HEK293 (cell line): ENCODE data around the gene CEP55.

Source experiments
- CTCF ChIP-seq: fragments of 450-650 bp; formaldehyde crosslinking; IDR thresholded peaks from 2 replicates; pipeline ENCODE4 v1.5.1; 2016; ENCODE audit warnings: missing biosample characterization, missing genetic modification characterization
- ELK4 ChIP-seq: IDR thresholded peaks from 2 replicates; pipeline ENCODE4 v1.6.1; 2011; ENCODE audit warnings: mild to moderate bottlenecking, low read depth, low read length, borderline replicate concordance
- REST ChIP-seq: fragments of 450-650 bp; formaldehyde crosslinking; IDR thresholded peaks from 2 replicates; pipeline ENCODE4 v1.5.1; 2016; ENCODE audit warnings: missing biosample characterization, missing genetic modification characterization
- TCF7L2 ChIP-seq: IDR thresholded peaks from 2 replicates; pipeline ENCODE4 v1.6.1; 2011; ENCODE audit warnings: low read depth, mild to moderate bottlenecking, inconsistent platforms, low read length, moderate library complexity, borderline replicate concordance
- TRIM28 ChIP-seq: IDR thresholded peaks from 2 replicates; pipeline ENCODE4 v1.6.1; 2011; ENCODE audit warnings: low read length, control low read depth, borderline replicate concordance
- YY1 ChIP-seq: fragments of 450-650 bp; formaldehyde crosslinking; IDR thresholded peaks from 2 replicates; pipeline ENCODE4 v1.5.1; 2018; ENCODE audit warnings: missing biosample characterization, missing genetic modification characterization
- ZFP41 ChIP-seq: fragments of 450-650 bp; formaldehyde crosslinking; IDR thresholded peaks from 2 replicates; pipeline ENCODE4 v1.5.1; 2016; ENCODE audit warnings: missing biosample characterization, missing genetic modification characterization, borderline replicate concordance
- ZNF112 ChIP-seq: fragments of 450-650 bp; formaldehyde crosslinking; IDR thresholded peaks from 2 replicates; pipeline ENCODE4 v1.5.0; 2017; ENCODE audit warnings: missing biosample characterization, missing genetic modification characterization
- ZNF133 ChIP-seq: fragments of 450-650 bp; formaldehyde crosslinking; IDR thresholded peaks from 2 replicates; pipeline ENCODE4 v1.5.1; 2016; ENCODE audit warnings: missing biosample characterization, missing genetic modification characterization
- ZNF473 ChIP-seq: fragments of 450-650 bp; formaldehyde crosslinking; IDR thresholded peaks from 2 replicates; pipeline ENCODE4 v1.5.1; 2017; ENCODE audit warnings: missing biosample characterization, missing genetic modification characterization
- ZNF677 ChIP-seq: fragments of 450-650 bp; IDR thresholded peaks from 2 replicates; pipeline ENCODE4 v1.5.0; 2018; ENCODE audit warnings: missing biosample characterization, mild to moderate bottlenecking, missing genetic modification characterization, moderate library complexity
- ZSCAN30 ChIP-seq: fragments of 450-650 bp; IDR thresholded peaks from 2 replicates; pipeline ENCODE4 v1.5.1; 2018; ENCODE audit warnings: missing biosample characterization, mild to moderate bottlenecking, missing genetic modification characterization, moderate library complexity
- TF ChIP-seq, protein P1 (sequence below): fragments of 450-650 bp; formaldehyde crosslinking; IDR thresholded peaks from 2 replicates; pipeline ENCODE4 v1.5.1; 2016; ENCODE audit warnings: missing biosample characterization, missing genetic modification characterization, low read depth

DNA sequence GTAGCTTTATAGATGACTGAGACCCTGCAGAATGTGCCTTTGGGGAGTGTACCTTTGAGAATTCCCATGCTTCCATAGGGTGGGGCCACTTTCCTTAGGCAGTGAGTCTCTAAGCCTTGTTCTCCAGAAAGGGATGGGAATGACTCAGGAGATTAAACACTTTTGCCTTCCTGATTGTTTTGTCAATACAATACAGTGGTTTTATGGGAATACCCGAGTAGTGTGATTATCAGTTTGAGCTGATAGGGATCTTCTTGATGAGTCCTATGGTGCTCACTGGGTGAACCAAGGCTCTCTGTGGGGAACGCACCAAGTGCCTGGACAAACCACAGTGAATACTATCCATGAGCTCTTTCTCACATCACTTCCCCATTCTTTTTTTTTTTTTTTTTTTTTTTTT is 20.5 kb upstream of the CEP55 start:
- TF ChIP-seq ZNF133 (tag by site-specific recombination) (no peak), CTCF (tag by site-specific recombination) (no peak), YY1 (no peak), ELK4 (no peak), ZNF112 (tag by site-specific recombination) (no peak), ZNF677 (tag by site-specific recombination) (no peak), REST (tag by site-specific recombination) (no peak), ZSCAN30 (tag by site-specific recombination) (no peak), TRIM28 (no peak), ZFP41 (tag by site-specific recombination) (no peak), ZNF473 (tag by site-specific recombination) (no peak), TCF7L2 (no peak)
- TF ChIP-seq, protein P1, sequence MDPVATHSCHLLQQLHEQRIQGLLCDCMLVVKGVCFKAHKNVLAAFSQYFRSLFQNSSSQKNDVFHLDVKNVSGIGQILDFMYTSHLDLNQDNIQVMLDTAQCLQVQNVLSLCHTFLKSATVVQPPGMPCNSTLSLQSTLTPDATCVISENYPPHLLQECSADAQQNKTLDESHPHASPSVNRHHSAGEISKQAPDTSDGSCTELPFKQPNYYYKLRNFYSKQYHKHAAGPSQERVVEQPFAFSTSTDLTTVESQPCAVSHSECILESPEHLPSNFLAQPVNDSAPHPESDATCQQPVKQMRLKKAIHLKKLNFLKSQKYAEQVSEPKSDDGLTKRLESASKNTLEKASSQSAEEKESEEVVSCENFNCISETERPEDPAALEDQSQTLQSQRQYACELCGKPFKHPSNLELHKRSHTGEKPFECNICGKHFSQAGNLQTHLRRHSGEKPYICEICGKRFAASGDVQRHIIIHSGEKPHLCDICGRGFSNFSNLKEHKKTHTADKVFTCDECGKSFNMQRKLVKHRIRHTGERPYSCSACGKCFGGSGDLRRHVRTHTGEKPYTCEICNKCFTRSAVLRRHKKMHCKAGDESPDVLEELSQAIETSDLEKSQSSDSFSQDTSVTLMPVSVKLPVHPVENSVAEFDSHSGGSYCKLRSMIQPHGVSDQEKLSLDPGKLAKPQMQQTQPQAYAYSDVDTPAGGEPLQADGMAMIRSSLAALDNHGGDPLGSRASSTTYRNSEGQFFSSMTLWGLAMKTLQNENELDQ (tag by site-specific recombination), result no peak
